ENCODE results near the gene MYH15. TPM values are rescaled to one million over a fixed set of nuclear protein-coding genes. Genes with fewer than 3 reads are reported as not detected.
A peak's percentile ranks its signal among the peaks of the same experiment; 100 is the strongest.

Gene MYH15
- total and polyA plus RNA-seq, 10 of the 15 experiments (the other 5 are each of a cell fraction or from before 2014, with no cell fraction given), result 0.05 to 0.27 (median 0.09) TPM; not detected in 1

DNA sequence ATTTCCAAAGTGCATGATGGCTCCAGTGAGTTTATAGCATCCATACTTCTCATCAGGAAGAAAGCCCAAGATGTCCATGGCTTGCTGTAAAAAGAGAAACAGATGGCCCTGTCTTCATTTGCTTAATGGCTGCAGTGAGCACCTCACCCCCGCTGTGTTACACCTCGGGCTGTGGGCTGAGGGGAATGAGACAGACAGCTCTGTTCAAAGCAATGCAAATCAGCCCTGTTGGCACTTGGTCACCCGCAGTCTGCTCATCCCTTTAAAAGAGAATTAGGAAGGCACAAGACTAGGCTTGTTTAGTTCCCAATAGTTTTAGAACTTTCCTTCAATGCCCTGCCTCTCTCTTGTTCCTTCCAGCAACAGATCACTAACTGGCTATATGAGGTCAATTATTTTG, 25.2 kb downstream of the MYH15 start:
- FAIRE-seq (no peak), ATAC-seq (peak; percentile 63), DNase-seq (ENCODE audit: low read depth, low spot score) (no peak)
- WGBS (ENCODE audit: insufficient coverage, insufficient replicate concordance, low lambda C conversion rate, missing lambda C conversion rate), result 0% methylated on average over 3 of the region's 3 CpGs
- POLR2A ChIA-PET, result no interaction called here
- no peaks in the 10 kb centered on the region for H4K20me1 ChIP-seq (ENCODE audit: control insufficient read depth, insufficient read depth)
- H2AFZ ChIP-seq (ENCODE audit: control insufficient read depth, low read depth, low read length), result no peak overlapping the region
- H3K27me3 ChIP-seq (replicated peaks in 1 of 2; ENCODE audit: control insufficient read depth in 2 of 2, insufficient read depth in 2 of 2, low read length in 1 of 2), result no peaks in the 10 kb centered on the region
- H3K79me2 ChIP-seq (ENCODE audit: control insufficient read depth, insufficient read depth, low read length), result no peaks in the 10 kb centered on the region
- no peaks in the 10 kb centered on the region for H3K4me1 ChIP-seq (ENCODE audit: control insufficient read depth, insufficient read depth, low read length)
- intact Hi-C loops (cut with micrococcal nuclease; ENCODE audit: unreplicated experiment), result loop anchor here (10.0 kb wide), 1 partner anchor 540 kb away; no protein-coding TSS in a partner anchor
- H3K9ac ChIP-seq (ENCODE audit: control insufficient read depth, insufficient read depth, low read length), result no peak overlapping the region
- no peaks in the 10 kb centered on the region for H3K36me3 ChIP-seq (ENCODE audit: control insufficient read depth in 2 of 2, insufficient read depth in 2 of 2, low read length in 1 of 2)
- H3K4me2 ChIP-seq (ENCODE audit: control insufficient read depth, insufficient read depth), result no peak overlapping the region
- no peak overlapping the region for H3K27ac ChIP-seq (ENCODE audit: control insufficient read depth, insufficient read depth)
- in situ Hi-C loops (cut with MboI), result loop anchor here (5.0 kb wide), 1 partner anchor 432 kb away; no protein-coding TSS in a partner anchor
- SMC1A ChIA-PET (ENCODE audit: uncharacterized antibody, unreplicated experiment), result interaction anchor here (0.6 to 10.4 kb wide), 4 partner anchors 10 to 69 kb away, joined by 3 to 98 read pairs (median 4); no protein-coding TSS in a partner anchor
- no TSS peak for BruUV-seq (replicated peaks)
- RAD21 ChIA-PET (ENCODE audit: unreplicated experiment), result interaction anchor here (0.6 kb wide), 1 partner anchor 68 kb away, joined by 3 read pairs; no protein-coding TSS in a partner anchor
- CTCF ChIA-PET, result interaction anchor here (1.0 to 3.4 kb wide), 2 partner anchors 7 to 51 kb away, joined by 3 to 30 read pairs; no protein-coding TSS in a partner anchor
- H3K9me3 ChIP-seq (replicated peaks; ENCODE audit: control insufficient read depth, insufficient read depth, low read length), result no peaks in the 10 kb centered on the region
- no peak overlapping the region for H3K4me3 ChIP-seq
- TF ChIP-seq MEF2A (IDR thresholded peaks at IDR 0.05; ENCODE audit: insufficient read depth, low read depth, low read length) (no peak), RELA (IDR thresholded peaks at IDR 0.05; ENCODE audit: borderline replicate concordance, partially characterized antibody) (no peak), RAD21 (IDR thresholded peaks at IDR 0.05; ENCODE audit: insufficient read depth, low read depth, low read length) (no peak), BCL11A (IDR thresholded peaks at IDR 0.05; ENCODE audit: low read depth, low read length) (no peak), ZZZ3 (IDR thresholded peaks at IDR 0.05; ENCODE audit: control insufficient read depth, insufficient read length, low read depth) (no peak), ASH2L (IDR thresholded peaks at IDR 0.05; ENCODE audit: borderline replicate concordance, low read depth) (no peak), YY1 (IDR thresholded peaks at IDR 0.05; ENCODE audit: low read depth, low read length) (no peak), NFIC (IDR thresholded peaks at IDR 0.05; ENCODE audit: low read depth, low read length) (no peak), CBFB (IDR thresholded peaks at IDR 0.05; ENCODE audit: low read depth) (no peak), ZNF384 (IDR thresholded peaks at IDR 0.05; ENCODE audit: borderline replicate concordance, low read depth, low read length) (no peak), CHD2 (IDR thresholded peaks at IDR 0.05; ENCODE audit: borderline replicate concordance, low read depth, low read length) (no peak), NFYB (IDR thresholded peaks at IDR 0.05; ENCODE audit: insufficient read depth, low read depth, low read length) (no peak), BHLHE40 (IDR thresholded peaks at IDR 0.05; ENCODE audit: borderline replicate concordance in 1 of 2, low read depth in 2 of 2, low read length in 1 of 2) (no peak)
- TF ChIP-seq, protein P1, sequence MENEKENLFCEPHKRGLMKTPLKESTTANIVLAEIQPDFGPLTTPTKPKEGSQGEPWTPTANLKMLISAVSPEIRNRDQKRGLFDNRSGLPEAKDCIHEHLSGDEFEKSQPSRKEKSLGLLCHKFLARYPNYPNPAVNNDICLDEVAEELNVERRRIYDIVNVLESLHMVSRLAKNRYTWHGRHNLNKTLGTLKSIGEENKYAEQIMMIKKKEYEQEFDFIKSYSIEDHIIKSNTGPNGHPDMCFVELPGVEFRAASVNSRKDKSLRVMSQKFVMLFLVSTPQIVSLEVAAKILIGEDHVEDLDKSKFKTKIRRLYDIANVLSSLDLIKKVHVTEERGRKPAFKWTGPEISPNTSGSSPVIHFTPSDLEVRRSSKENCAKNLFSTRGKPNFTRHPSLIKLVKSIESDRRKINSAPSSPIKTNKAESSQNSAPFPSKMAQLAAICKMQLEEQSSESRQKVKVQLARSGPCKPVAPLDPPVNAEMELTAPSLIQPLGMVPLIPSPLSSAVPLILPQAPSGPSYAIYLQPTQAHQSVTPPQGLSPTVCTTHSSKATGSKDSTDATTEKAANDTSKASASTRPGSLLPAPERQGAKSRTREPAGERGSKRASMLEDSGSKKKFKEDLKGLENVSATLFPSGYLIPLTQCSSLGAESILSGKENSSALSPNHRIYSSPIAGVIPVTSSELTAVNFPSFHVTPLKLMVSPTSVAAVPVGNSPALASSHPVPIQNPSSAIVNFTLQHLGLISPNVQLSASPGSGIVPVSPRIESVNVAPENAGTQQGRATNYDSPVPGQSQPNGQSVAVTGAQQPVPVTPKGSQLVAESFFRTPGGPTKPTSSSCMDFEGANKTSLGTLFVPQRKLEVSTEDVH (IDR thresholded peaks at IDR 0.05; ENCODE audit: low read depth, partially characterized antibody), result no peak
- TF ChIP-seq, protein P2, sequence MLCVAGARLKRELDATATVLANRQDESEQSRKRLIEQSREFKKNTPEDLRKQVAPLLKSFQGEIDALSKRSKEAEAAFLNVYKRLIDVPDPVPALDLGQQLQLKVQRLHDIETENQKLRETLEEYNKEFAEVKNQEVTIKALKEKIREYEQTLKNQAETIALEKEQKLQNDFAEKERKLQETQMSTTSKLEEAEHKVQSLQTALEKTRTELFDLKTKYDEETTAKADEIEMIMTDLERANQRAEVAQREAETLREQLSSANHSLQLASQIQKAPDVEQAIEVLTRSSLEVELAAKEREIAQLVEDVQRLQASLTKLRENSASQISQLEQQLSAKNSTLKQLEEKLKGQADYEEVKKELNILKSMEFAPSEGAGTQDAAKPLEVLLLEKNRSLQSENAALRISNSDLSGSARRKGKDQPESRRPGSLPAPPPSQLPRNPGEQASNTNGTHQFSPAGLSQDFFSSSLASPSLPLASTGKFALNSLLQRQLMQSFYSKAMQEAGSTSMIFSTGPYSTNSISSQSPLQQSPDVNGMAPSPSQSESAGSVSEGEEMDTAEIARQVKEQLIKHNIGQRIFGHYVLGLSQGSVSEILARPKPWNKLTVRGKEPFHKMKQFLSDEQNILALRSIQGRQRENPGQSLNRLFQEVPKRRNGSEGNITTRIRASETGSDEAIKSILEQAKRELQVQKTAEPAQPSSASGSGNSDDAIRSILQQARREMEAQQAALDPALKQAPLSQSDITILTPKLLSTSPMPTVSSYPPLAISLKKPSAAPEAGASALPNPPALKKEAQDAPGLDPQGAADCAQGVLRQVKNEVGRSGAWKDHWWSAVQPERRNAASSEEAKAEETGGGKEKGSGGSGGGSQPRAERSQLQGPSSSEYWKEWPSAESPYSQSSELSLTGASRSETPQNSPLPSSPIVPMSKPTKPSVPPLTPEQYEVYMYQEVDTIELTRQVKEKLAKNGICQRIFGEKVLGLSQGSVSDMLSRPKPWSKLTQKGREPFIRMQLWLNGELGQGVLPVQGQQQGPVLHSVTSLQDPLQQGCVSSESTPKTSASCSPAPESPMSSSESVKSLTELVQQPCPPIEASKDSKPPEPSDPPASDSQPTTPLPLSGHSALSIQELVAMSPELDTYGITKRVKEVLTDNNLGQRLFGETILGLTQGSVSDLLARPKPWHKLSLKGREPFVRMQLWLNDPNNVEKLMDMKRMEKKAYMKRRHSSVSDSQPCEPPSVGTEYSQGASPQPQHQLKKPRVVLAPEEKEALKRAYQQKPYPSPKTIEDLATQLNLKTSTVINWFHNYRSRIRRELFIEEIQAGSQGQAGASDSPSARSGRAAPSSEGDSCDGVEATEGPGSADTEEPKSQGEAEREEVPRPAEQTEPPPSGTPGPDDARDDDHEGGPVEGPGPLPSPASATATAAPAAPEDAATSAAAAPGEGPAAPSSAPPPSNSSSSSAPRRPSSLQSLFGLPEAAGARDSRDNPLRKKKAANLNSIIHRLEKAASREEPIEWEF (IDR thresholded peaks at IDR 0.05; ENCODE audit: insufficient replicate concordance, low read depth, low read length), result no peak

All from GM12878 (cell line).